A673 (cell line): ENCODE results near the gene CLEC7A. TPM values are rescaled to one million over a fixed set of nuclear protein-coding genes. Genes with fewer than 3 reads are reported as not detected.

Source experiments
- BruUV-seq: library from RNA; stranded (reverse); fragments of 400-500 nt; replicated peaks from 2 replicates; lab custom pipeline; 2021; lab: Mats Ljungman, UMichigan
- CTCF ChIA-PET: fragments of 300-600 bp; sonication (Branson Sonifier 250); formaldehyde crosslinking; loops from one replicate; lab custom pipeline; 2022; ENCODE audit warnings: antibody characterized with exemption; lab: Charles Lee
- POLR2A ChIA-PET: fragments of 300-600 bp; sonication (Branson Sonifier 250); formaldehyde crosslinking; loops from one replicate; lab custom pipeline; 2022; ENCODE audit warnings: antibody characterized with exemption; ENCODE audit not compliant: low non-redundant PET; lab: Charles Lee
- DNase-seq: peaks from one replicate; pipeline ENCODE4 v3.0.0-alpha.2; 2015; ENCODE audit warnings: low spot score
- H3K27ac ChIP-seq: fragments of 200-600 bp; sonication (generic); 2 replicates; pipeline ENCODE4 v1.5.1; 2016; ENCODE audit warnings: mixed run types, low read depth, mild to moderate bottlenecking, mixed read lengths, antibody characterized with exemption, low read length; ENCODE audit not compliant: poor library complexity, severe bottlenecking
- H3K27me3 ChIP-seq: fragments of 200-600 bp; sonication (generic); replicated peaks from 2 replicates; pipeline ENCODE4 v1.6.1; 2017; ENCODE audit warnings: mixed run types, low read depth, mild to moderate bottlenecking, mixed read lengths, antibody characterized with exemption, low read length; ENCODE audit not compliant: insufficient read depth, poor library complexity
- H3K36me3 ChIP-seq: fragments of 200-600 bp; sonication (generic); 2 replicates; pipeline ENCODE4 v1.6.1; 2016; ENCODE audit warnings: mixed run types, mild to moderate bottlenecking, mixed read lengths, antibody characterized with exemption, low read length; ENCODE audit not compliant: insufficient read depth, poor library complexity, severe bottlenecking
- H3K4me1 ChIP-seq: fragments of 200-600 bp; sonication (generic); 2 replicates; pipeline ENCODE4 v1.6.1; 2017; ENCODE audit warnings: mixed run types, mild to moderate bottlenecking, mixed read lengths, antibody characterized with exemption, low read length; ENCODE audit not compliant: insufficient read depth, poor library complexity, severe bottlenecking
- H3K4me3 ChIP-seq: fragments of 200-600 bp; sonication (generic); 2 replicates; pipeline ENCODE4 v1.5.1; 2016; ENCODE audit warnings: low read depth, mixed run types, mild to moderate bottlenecking, mixed read lengths, low read length; ENCODE audit not compliant: poor library complexity, severe bottlenecking
- H3K9me3 ChIP-seq: fragments of 200-600 bp; sonication (generic); 2 replicates; pipeline ENCODE4 v1.6.1; 2016; ENCODE audit warnings: mixed run types, low read depth, mild to moderate bottlenecking, mixed read lengths, antibody characterized with exemption, low read length; ENCODE audit not compliant: poor library complexity, severe bottlenecking
- CTCF ChIP-seq: fragments of 300-800, 200-600 bp; sonication (generic); conservative IDR thresholded peaks from 2 replicates; pipeline ENCODE4 v1.5.1; 2017; ENCODE audit warnings: low read depth, mild to moderate bottlenecking, antibody characterized with exemption, low read length, moderate library complexity, mixed read lengths
- EZH2 ChIP-seq: fragments of 200-600 bp; sonication (generic); IDR thresholded peaks from 2 replicates; pipeline ENCODE4 v1.6.1; 2017; ENCODE audit warnings: borderline replicate concordance, low read depth, mild to moderate bottlenecking, mixed read lengths, antibody characterized with exemption, low read length; ENCODE audit not compliant: poor library complexity, severe bottlenecking
- intact Hi-C: fragments of 100-400 bp; cut with micrococcal nuclease; formaldehyde crosslinking; loops from one replicate; pipeline ENCODE4 v1.10.0; 2022; ENCODE audit not compliant: unreplicated experiment
- total RNA-seq: library from RNA; stranded (reverse); gene quantifications from 2 replicates; pipeline ENCODE4 v1.2.3, GENCODE V29; 2021

The CLEC7A gene
- total RNA-seq, 1 experiment from 2014 or later = 0.28 TPM

- no peak for DNase-seq
- H3K27ac ChIP-seq = no peak overlapping the region
- ChIA-PET CTCF (interaction anchor here (0.6 kb wide), 1 partner anchor 44 kb away, joined by 3 read pairs; no protein-coding TSS in a partner anchor), POLR2A (no interaction called here)
- H3K4me3 ChIP-seq = no peak overlapping the region
- TF ChIP-seq CTCF = no peak
- TF ChIP-seq EZH2 = no peak
- H3K27me3 ChIP-seq = no peaks in the 10 kb centered on the region
- H3K4me1 ChIP-seq = peaks cover 40% of the 10 kb centered on the region
- intact Hi-C loops = no loop called here
- no peaks in the 10 kb centered on the region for H3K9me3 ChIP-seq
- BruUV-seq = no TSS peak
- no peaks in the 10 kb centered on the region for H3K36me3 ChIP-seq
Observed at GRCh38 chr12:10070380-10070779, 59.6 kb downstream of the CLEC7A start.

- ChIA-PET POLR2A (no interaction called here), CTCF (no interaction called here)
- no peaks in the 10 kb centered on the region for H3K27me3 ChIP-seq
- peak overlapping the region; percentile 82 for H3K27ac ChIP-seq
- no peaks in the 10 kb centered on the region for H3K36me3 ChIP-seq
- DNase-seq = no peak
- no peak overlapping the region for H3K4me3 ChIP-seq
- TF ChIP-seq CTCF = no peak
- TF ChIP-seq EZH2 = no peak
- no TSS peak for BruUV-seq
- peaks cover 40% of the 10 kb centered on the region for H3K4me1 ChIP-seq
- no peaks in the 10 kb centered on the region for H3K9me3 ChIP-seq
- intact Hi-C loops = no loop called here
Observed at GRCh38 chr12:10069976-10070375, 60.0 kb downstream of the CLEC7A start.

- Histone ChIP-seq H3K36me3 (no peaks in the 10 kb centered on the region), H3K4me1 (peaks cover 40% of the 10 kb centered on the region), H3K27ac (peak overlapping the region; percentile 82), H3K9me3 (no peaks in the 10 kb centered on the region), H3K4me3 (no peak overlapping the region), H3K27me3 (no peaks in the 10 kb centered on the region)
- ChIA-PET POLR2A (interaction anchor here (0.6 kb wide), 1 partner anchor 59 kb away, joined by 5 read pairs; no protein-coding TSS in a partner anchor), CTCF (no interaction called here)
- no peak for TF ChIP-seq CTCF
- TF ChIP-seq EZH2 = no peak
- intact Hi-C loops = no loop called here
- peak; percentile 90 for DNase-seq
- no TSS peak for BruUV-seq
Observed at GRCh38 chr12:10069099-10069498, 60.9 kb downstream of the CLEC7A start.
